GM18499 (cell line): Measurements from ENCODE around the gene GSTA3.
"Not testable (repeated sequence)": the region's sequence is repeated elsewhere in the genome, so short reads cannot be mapped to it uniquely, and the experiment has no call there.

Experiments used
- ATAC-seq: cut with Tn5 transposase; IDR thresholded peaks from one replicate; pipeline ENCODE4 v1.9.1; 2021; ENCODE audit warnings: moderate number of reproducible peaks; ENCODE audit not compliant: insufficient read depth, unreplicated experiment

GSTA3 gene

GRCh38 chr6:52909531-52909930, at the start of gene GSTA3:
TSS of gene GSTA3 (minus strand) at chr6:52909698. CDS start at chr6:52905834, 3,864 bp downstream.
- no peak for ATAC-seq

GRCh38 chr6:52958546-52959255, 49.2 kb upstream of the GSTA3 start:
- ATAC-seq, result no peak

GRCh38 chr6:52955871-52956270, 46.4 kb upstream of the GSTA3 start:
- no peak for ATAC-seq

GRCh38 chr6:52953911-52954839, 44.7 kb upstream of the GSTA3 start:
- no peak for ATAC-seq

- no peak for ATAC-seq
Measured at GRCh38 chr6:52946306-52946705, 36.8 kb upstream of the GSTA3 start.

- ATAC-seq, result not testable (repeated sequence)
Measured at GRCh38 chr6:52942821-52943220, 33.3 kb upstream of the GSTA3 start.

- ATAC-seq, result no peak
Measured at GRCh38 chr6:52942221-52942620, 32.7 kb upstream of the GSTA3 start.

GRCh38 chr6:52937908-52938307, 28.4 kb upstream of the GSTA3 start:
- ATAC-seq, result no peak

GRCh38 chr6:52933778-52934177, 24.3 kb upstream of the GSTA3 start:
- ATAC-seq, result no peak

GRCh38 chr6:52931351-52931750, 21.9 kb upstream of the GSTA3 start:
- ATAC-seq, result no peak

GRCh38 chr6:52929321-52930164, 20.0 kb upstream of the GSTA3 start:
- ATAC-seq, result no peak

- no peak for ATAC-seq
Measured at GRCh38 chr6:52927451-52927850, 18.0 kb upstream of the GSTA3 start.

- ATAC-seq, result no peak
Measured at GRCh38 chr6:52925919-52926792, 16.7 kb upstream of the GSTA3 start.

- ATAC-seq, result no peak
Measured at GRCh38 chr6:52925042-52925441, 15.5 kb upstream of the GSTA3 start.

GRCh38 chr6:52923689-52924088, 14.2 kb upstream of the GSTA3 start:
- ATAC-seq, result not testable (repeated sequence)

GRCh38 chr6:52922161-52922560, 12.7 kb upstream of the GSTA3 start:
- ATAC-seq, result no peak

- ATAC-seq, result no peak
Measured at GRCh38 chr6:52921743-52922142, 12.2 kb upstream of the GSTA3 start.

GRCh38 chr6:52919511-52919910, 10.0 kb upstream of the GSTA3 start:
- not testable (repeated sequence) for ATAC-seq

- ATAC-seq, result not testable (repeated sequence)
Measured at GRCh38 chr6:52918771-52919170, 9.3 kb upstream of the GSTA3 start.
